HL-60/S4 treated with retinoic acid at 250 ng/mL for 4 days and 3 days (cell line): ENCODE data around the gene NOP16.
"Not testable (repeated sequence)": the region's sequence is repeated elsewhere in the genome, so short reads cannot be mapped to it uniquely, and the experiment has no call there.

ENCODE experiments used
- in situ Hi-C: fragments of 300-500 bp; cut with MboI; formaldehyde crosslinking; loops from 2 replicates; pipeline ENCODE4 v1.7.0; 2022; ENCODE audit warnings: low sequenced_read_pairs

The NOP16 gene

DNA sequence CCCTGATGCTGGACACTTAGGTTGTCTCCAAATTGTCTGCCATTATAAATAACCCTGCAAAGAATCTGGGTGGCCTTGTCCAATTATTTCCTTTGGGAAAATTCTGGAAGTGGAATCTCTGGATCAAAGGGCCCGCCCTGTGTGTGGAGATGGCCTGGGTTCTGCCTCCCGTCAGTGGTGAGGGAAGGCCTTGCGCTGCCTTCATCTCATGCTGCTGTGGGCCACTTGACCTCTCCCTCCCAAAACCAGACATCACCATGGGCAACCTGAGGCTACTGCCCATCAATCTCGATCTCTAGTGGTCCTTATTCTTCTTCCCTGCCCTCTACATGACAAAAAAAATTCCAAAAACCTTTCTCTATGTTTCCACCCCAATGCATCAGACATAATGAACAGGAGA, 21.4 kb upstream of the NOP16 start:
- in situ Hi-C loops: no loop called here

DNA sequence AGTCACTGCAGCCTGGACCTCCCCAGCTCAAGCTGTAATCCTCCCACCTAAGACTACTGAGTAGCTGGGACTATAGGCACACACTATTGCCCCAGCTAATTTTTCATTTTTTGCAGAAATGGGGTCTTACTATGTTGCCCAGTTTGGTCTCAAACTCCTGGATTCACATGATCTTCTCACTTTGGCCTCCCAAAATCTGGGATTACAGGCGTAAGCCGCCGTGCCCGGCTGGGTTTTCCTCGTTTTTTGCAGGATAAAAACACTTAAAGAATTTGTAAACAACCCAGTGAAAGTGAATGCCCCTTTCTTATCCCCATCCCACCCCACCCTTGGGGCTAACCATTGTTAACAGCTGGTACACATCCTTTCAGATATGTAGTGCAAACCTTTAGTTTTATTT, 20.2 kb upstream of the NOP16 start:
- in situ Hi-C loops: no loop called here

DNA sequence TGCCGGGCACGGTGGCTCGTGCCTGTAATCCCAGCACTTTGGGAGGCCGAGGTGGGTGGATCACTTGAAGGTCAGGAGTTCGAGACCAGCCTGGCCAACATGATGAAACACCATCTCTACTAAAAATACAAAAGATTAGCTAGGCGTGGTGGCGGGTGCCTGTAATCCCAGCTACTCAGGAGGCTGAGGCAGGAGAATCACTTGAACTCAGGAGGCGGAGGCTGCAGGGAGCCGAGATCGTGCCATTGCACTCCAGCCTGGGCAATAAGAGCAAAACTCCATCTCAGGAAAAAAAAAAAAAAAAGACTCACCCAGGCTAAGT, 19.8 kb upstream of the NOP16 start:
- in situ Hi-C loops: not testable (repeated sequence)

DNA sequence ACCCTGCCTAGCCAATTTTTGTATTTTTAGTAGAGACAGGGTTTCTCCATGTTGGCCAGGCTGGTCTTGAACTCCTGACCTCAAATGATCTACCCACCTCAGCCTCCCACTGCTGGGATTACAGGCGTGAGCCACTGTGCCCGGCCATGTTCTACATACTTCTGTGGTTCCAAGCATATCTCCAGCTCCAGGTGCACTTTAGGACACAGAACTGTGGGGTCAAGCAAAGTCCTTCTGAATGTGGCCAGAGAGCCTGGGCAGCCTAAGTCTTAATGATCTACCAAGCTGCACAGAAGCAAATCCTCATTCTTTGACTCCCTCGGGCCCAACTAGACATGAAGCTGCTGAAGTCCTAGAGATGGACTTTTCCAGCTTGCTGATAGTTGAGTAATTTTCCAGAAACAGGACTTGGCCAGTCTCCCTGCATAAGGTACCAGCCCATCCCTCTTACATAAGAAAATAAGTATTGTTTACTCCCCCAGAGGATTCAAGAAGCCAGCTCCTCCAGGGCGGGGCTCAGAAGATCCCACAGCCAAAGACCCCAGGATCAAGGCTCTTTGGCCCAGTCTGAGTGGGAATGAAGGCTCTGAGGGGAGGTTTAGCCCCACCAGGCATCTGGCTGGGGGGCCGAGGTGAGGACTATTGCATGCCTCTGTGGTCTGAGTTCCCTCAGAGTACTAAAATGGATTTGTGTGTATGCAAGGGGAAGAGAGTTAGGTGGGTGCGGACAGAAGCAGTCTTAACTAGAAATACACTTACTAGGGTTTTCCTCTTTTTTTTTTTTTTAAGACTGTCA, 19.3 kb upstream of the NOP16 start:
- in situ Hi-C loops: no loop called here

DNA sequence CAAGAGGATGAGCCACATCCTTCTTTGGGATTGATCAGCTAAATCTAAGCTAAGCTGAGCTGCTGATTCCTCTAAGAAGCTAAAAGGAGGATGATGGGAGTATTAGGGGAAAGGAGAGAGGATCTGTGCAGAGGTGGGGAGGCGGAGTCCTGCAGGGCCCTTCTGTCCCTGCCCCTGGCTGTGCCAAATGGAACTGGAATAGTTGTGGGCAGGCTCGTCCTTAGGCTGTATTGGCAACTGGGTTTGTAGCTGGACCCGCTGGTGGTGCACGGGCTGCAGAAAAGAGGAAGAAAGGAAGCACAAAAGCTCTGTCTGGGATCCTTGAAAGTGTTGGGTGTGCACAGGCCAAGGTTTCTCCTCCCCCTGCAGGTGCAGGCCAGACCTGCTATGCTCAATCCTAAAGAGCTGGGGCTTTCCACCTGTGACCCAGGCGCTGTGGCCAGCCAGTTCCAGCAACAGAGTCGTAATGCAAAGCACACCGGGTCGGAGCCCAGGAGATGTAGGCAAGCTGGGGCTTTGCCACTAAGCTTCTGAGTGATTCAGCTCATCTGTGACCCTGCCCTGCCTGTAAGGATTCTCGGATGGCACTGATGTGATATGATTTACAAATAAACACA, 18.1 kb upstream of the NOP16 start:
- in situ Hi-C loops: no loop called here

DNA sequence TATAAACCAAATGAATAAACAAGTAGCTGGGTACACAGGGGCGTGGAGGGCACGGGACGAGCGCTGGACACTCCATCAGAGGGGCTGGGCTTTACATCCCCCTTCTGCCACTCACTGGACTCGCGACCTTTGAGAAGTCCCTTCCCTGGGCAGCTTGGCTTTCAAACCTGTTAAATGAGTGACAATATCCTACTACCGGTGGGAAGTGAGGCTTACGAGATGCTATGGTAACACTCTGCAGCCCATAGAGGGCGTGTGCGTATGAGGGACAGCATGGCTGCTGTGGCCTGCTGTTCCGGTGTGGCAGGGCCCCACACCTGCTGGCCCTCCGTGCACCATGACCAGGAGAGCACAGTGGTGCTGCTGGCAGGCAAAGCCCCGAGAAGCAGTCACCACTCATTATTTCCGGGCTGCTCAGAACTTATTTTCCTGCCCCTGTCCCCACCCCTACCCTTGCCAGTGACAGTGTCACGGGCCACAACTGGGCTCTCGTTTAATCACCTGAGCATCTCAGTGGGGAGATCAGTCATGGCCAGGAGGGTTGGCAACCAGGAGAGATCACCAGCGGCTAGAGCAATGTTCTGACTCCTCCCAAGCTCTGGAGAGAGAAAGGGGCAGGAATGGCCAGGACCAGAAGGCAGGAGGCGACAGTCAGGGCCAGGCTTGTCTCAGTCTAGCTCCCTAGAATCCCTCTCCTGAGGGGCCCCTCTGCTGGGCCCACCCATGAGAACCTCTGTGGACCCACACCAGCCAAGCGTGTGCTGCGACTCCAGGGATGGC, 17.4 kb upstream of the NOP16 start:
- in situ Hi-C loops: no loop called here

DNA sequence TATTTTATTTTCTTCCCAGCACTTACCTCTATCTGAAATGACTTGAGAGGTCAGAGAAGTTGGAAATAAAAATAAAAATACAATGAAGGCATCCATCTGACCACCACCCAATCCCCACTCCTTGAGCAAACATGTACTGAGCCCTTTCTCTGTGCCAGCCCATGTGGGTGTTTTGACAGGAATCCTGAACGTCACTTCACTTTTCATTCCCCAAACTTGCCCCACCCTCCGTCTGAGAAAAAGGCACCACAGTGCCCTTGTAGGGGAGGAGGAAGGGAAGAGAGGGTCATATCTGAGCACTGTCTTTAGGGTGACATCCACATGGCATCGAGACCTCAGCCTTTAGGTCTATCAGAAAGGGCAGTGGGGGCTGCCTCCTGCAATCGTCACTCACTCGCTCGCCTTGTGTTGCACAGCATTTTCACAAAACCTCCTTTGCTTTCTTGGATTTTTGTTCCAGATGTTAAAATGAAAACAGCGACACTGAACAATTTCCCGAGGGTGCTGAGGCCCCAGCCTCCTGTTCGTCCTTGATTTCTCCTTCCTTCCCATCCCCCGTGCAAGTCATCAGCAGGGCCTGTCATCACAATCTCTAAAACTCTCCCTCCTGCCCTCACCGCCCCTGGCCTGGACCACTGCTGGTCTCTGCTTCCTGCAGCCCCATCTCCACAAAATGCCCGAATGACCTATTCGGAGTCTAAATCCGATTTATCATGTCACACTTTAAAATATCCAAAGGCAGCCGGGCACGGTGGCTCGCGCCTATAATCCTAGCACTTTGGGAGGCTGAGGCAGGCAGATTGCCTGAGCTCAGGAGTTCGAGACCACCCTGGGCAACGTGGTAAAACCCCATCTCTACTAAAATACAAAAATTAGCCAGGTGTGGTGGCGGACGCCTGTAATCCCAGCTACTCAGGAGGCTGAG, 13.1 kb upstream of the NOP16 start:
- in situ Hi-C loops: no loop called here

DNA sequence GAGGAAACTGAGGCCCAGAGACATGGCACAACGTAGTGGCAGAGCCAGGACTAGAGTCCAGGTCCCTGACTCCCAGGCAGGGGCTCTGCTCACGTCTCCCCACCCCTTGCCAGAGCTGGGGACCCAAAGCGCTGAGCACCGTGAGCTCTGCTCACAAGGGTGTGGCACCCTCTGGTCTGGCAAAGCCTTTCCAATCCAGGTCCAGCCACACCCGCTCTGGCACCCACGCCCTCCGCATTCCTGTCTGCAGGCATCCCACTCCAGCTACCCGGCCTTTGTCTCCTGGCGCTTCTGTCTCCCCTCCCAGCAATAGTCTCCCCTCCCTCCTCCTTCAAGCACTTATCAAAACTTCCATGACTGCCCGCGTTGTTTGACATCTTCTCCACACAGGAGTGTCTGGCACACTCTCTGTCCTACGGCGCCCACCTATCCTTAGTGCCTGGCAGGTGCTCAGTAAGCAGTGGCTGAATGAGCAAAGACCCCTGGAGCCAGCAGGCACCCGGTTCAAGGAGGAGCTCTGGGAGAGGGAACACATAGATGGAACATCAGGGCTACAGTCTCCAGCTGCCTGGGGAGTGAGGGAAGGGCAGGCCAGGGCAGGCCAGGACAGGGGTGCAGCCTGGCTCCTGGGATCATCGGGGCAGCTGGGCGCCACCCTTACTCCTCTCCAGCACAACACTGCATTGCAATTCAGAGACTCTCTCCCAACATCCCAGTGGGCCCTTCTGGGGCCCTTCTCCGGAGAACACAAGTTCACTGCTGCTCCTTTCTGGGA, 12.2 kb upstream of the NOP16 start:
- in situ Hi-C loops: no loop called here

DNA sequence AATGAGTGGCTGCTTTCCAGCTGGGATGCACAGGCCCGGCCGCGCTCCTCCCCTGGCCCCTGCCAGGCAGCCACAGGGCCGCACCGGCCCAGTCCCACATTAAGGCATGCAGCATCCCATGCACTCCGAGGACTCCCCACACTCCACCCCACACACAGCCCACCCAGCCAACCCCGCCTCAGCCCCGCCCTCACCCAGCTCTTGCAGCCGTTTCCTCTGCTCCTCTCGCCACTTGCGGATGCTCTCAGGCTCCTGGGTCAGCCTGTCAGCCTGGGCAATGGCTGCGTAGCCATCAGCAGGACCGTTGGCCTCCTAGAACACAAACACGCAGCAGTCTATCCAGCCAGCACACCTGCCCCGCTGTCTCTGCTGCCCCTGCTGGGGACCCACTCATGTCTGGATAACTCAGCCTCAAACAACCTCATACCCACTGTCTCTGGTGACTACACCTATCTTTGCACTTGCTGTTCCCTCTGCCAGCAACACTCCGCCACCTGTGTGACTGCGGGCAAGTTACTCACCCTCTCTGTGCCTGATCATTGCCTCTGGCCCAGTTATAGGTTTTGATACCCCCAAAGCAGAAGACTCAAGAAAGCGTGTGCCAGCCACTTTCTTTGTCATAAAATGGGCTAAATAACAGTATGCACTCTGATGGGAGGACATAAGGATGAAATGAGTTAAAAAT, 9.5 kb upstream of the NOP16 start:
- in situ Hi-C loops: no loop called here

DNA sequence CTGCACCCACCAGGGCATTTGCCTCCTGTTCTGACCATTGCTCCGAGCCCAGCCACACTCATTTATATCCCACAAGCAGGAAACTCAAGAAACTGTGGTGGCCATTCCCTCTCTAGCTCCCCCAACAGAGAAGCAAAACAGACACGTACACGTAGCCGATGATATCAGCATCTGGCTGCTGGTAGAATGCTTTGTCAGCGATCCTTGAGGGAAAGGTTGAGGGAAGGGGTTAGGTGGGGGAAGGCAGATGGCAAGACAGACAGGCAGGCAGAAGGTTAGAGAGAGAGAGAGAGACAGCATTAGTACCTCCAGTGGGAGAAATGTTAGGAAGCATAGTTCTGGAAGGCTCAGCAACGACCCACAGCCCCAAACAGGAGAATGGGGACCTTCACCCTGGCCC, 7.9 kb upstream of the NOP16 start:
- in situ Hi-C loops: no loop called here

DNA sequence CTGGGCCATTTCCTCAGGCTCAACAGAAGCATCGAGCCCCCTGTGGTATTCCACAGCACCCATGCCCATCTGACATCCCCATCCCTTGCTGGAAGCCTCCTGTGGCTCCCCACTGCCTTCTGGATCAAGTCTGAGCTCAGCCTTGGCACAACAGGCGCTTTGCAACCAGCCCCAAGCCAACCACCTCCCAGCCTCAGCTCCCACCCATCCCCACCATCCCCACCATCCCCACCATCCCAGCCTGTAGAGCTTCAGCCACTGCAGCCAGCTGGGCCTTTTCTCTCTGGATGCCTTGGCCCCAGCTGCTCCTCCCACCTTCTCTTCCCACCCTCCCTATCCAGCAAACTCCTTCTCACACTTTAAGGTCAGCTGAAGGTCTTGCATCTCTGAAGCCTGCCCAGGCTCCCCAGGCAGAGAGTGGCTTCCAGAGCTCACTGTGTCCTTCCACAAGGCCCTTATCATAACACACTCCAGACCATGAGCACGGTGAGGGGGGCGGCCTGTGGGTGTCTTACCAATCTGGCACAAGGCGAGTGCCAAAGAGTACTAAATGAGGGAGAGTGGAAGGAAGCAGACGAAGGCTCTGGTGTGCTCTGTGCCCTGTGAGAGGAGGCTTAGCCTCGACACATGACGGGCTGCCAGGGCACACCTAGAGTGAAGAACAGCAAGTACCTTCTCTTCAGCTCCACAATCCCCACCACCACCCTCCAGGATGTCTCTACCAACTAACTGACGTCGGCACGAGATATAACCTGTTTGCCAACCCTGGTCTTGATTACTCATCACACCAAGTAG, 6.7 kb upstream of the NOP16 start:
- in situ Hi-C loops: no loop called here

DNA sequence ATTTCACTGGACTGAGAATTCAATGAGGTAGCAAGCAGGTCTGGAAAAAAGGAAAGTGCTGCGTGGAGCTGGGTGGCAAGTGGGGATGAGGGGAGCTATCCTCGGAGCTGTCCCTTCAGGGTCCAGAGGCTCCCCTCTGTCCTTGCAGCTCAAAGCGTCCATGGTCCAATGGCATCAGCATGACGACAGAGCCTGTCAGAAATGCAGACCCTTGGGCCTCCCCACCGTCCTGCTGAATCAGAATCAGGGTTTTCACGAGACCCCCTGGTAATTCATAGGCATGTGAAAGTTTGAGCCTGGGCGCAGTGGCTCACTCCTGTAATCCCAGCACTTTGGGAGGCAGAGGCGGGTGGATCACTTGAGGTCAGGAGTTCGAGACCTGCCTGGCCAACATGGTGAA, 5.7 kb upstream of the NOP16 start:
- in situ Hi-C loops: no loop called here

DNA sequence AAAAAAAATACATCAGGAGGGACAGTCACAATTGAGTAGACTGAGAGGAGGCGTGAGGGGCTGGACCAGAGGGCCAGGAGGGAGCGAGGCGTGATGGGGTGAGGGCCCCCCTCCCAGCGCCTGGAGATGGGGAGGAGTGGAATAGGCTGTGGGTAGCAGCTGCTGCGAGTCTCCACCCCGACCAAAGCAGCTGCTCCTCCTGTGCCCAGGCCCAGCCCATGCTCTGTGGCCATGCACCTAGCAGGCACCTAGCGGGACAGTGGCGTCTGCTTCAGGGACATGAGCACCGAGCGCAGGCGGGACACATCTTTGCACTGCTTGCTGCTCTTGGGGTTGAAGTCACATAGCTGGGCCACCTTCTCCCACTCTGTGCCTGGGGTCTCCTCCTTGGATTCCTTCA, 4.1 kb upstream of the NOP16 start:
- in situ Hi-C loops: no loop called here

DNA sequence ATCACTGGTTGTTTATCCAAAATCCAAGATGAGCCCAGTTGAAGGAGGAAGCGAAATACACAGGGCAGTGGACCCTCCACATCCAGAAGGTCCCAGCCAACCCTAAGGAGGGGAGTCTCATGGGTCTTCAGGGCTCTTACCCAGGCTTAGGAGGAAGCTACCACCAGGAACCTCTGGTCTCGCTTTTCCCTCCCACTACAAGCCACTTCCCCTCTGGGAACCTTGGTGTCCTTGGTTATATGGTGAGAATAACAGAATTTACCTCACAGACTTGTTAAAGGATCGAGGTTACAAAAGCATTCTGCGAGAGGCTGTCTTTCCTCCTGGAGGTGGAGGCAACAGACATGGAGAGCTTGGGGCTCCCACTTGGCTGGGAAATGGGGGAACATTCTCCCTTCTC, 3.6 kb upstream of the NOP16 start:
- in situ Hi-C loops: no loop called here

DNA sequence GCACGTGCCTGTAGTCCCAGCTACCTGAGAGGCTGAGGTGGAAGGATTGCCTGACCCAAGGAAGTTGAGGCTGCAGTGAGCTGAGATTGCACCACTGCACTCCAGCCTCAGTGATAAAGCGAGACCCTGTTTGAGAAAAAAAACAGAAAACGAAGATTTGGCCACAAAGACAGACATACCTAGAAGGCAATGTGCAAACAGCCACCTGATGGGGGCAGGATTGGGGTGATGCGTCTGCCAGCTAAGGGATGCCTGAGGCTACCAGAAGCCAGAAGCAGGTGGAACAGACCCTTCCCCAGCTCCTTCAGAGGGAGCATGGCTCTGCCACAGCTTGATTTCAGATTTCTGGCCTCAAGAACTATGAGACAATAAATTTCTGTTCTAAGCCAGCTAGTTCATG, 3.1 kb upstream of the NOP16 start:
- in situ Hi-C loops: no loop called here

DNA sequence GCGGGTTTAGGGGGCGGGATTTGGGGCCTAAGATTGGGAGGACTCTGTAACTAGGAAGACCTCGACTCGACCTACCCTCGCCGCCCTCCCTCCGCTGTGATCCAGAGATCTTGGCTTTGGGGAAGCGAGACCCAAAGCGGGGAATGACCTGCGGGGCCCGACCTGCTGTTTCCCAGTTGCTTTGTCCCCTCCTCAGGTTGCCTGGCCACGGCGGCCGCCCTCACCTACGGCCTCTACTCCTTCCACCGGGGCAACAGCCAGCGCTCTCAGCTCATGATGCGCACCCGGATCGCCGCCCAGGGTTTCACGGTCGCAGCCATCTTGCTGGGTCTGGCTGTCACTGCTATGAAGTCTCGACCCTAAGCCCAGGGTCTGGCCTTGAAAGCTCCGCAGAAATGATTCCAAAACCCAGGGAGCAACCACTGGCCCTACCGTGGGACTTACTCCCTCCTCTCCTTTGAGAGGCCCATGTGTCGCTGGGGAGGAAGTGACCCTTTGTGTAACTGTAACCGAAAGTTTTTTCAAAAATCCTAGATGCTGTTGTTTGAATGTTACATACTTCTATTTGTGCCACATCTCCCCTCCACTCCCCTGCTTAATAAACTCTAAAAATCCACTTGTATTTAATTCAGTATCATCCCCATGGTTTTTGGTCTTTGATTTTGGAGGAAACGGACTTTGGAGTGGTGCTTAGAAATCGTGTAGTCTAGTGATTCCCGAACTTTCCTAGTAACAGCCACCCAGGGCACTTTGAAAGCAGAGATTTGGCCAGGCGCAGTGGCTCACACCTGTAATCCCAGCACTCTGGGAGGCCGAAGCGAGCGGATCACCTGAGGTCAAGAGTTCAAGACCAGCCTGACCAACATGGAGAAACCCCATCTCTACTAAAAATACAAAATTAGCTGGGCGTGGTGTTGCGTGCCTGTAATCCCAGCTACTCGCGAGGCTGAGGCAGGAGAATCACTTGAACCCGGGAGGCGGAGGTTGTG, 1.0 kb upstream of the NOP16 start:
- in situ Hi-C loops: no loop called here

DNA sequence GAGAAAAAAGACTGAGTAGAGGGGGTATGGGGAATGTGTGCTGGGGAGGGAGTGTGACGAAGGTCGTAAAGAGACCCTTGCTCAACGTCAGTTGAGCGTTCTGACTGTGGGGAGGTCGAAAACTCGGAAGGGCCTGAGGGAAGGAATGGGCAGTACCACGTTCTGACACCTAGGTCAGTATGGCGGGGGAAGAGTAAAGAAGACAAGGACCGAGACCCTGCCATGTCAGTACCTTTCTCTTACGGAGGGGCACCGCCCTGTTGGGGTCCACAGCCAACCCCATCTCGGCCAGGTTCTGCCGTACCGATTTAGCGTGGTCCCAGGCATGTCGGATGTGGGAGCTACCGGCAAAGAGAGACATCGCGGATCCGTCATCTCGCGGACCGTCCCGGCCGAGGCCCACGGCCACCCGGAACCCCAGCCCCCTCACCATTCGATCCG, 375 bp downstream of the NOP16 start:
- in situ Hi-C loops: no loop called here
